IgD-negative memory B cell (primary cell): ENCODE data around the gene SCML2. TPM values are rescaled to one million over a fixed set of nuclear protein-coding genes. Genes with fewer than 3 reads are reported as not detected.
"Not testable (repeated sequence)": the region's sequence is repeated elsewhere in the genome, so short reads cannot be mapped to it uniquely, and the experiment has no call there.

Source experiments
- H3K27ac Mint-ChIP-seq, 3 donors: one replicate each; pipeline ENCODE4 v1.8.0; 2020 to 2022; ENCODE audit warnings: mild to moderate bottlenecking in 3 of 3, mixed read lengths in 3 of 3, moderate library complexity in 1 of 3
- H3K27me3 Mint-ChIP-seq: one replicate; pipeline ENCODE4 v1.8.0; 2021; ENCODE audit warnings: mixed read lengths
- H3K36me3 Mint-ChIP-seq: one replicate; pipeline ENCODE4 v1.8.0; 2020; ENCODE audit warnings: mild to moderate bottlenecking, mixed read lengths
- H3K4me1 Mint-ChIP-seq, 3 donors: one replicate each; pipeline ENCODE4 v1.8.0; 2020 to 2022; ENCODE audit warnings: mixed read lengths in 3 of 3, mild to moderate bottlenecking in 1 of 3
- H3K4me3 Mint-ChIP-seq, 4 donors: one replicate each; pipeline ENCODE4 v1.8.0; 2020 to 2022; ENCODE audit warnings: mild to moderate bottlenecking in 4 of 4, mixed read lengths in 4 of 4, moderate library complexity in 3 of 4
- H3K9me3 Mint-ChIP-seq, 3 donors: one replicate each; pipeline ENCODE4 v1.8.0; 2020 to 2021; ENCODE audit warnings: mixed read lengths in 3 of 3, mild to moderate bottlenecking in 1 of 3
- polyA plus RNA-seq: library from polyadenylated mRNA; unstranded; fragments of 300-500 nt; fragmentation: Illumina TruSeq; gene quantifications from one replicate; pipeline ENCODE4 v1.2.3, GENCODE V29; 2021

The SCML2 gene
- polyA plus RNA-seq, 1 donor from 2014 or later = 0.69 TPM

DNA sequence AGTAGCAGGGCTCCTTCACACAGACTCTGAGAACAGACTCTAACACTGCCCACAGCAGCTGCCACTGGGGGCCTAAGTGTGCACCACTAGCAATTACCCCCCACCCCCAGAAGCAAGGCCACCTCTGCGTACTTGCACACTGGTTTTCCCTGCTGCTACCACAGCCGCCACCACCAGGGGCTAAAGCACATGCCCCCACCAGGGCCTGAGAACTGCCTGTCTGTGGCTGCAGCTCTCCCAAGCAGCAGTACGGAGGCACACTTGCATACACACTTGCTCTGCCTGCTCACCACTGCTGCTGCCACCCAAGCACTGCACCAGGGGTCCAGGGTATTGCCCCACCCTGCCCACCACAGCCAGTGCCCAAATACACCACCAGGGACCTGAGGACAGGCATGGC is 59.6 kb downstream of the SCML2 start:
- no peak overlapping the region for H3K4me3 Mint-ChIP-seq
- peaks cover 0 to 12% (median 8%) of the 10 kb centered on the region in 3 donors for H3K9me3 Mint-ChIP-seq
- no peak overlapping the region for H3K27ac Mint-ChIP-seq
- no peaks in the 10 kb centered on the region for H3K4me1 Mint-ChIP-seq
- H3K27me3 Mint-ChIP-seq = no peaks in the 10 kb centered on the region
- H3K36me3 Mint-ChIP-seq = no peaks in the 10 kb centered on the region

DNA sequence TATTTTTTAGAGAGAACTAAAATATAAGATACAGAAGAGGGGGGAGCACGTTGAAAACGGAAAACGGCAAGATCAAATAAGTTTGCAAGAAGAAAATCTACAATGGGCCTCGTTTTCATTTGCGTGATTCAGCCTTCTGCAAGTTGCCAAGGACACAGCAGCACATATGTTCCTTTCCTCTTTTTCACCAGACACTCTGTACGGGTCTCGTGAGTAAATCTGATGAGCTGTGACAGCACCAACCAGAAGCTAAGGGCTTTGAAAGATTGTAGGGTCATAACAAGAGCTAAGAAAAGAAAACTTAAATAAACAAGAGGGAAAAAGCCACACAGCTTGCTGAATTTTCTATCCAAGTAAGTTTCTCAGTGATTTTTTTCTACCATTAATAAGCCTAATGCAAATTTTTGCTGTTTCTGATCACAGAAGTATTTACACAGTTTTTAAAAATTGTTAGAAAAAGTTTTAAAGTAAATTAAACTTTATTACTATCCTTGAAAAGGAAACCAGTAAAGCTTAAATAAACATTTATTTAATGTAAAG is 63.4 kb downstream of the SCML2 start:
- Mint-ChIP-seq H3K36me3 (no peaks in the 10 kb centered on the region), H3K27ac (no peak overlapping the region), H3K27me3 (no peaks in the 10 kb centered on the region), H3K4me3 (no peak overlapping the region), H3K9me3 (peaks cover 0 to 6% (median 0%) of the 10 kb centered on the region in 3 donors), H3K4me1 (no peaks in the 10 kb centered on the region)

DNA sequence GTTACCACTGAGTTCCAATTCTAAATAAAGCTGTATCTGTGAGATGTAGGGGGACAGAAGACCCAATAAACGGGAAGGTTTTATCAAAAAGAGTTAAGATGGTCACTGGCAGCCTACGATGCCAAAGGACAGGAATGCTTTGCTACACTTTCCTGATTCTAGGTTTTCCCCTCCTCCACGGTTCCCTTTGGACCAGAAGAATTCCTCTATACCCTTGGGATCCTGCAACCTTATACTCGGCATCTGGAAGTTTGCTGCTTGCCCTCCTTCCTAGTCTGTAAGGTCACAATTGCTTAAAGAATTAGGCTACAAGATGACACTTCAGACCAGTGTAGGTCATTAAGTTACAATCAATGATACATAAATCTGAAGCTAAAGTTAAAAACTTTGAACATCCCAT is 64.3 kb downstream of the SCML2 start:
- no peaks in the 10 kb centered on the region for H3K27me3 Mint-ChIP-seq
- no peak overlapping the region for H3K27ac Mint-ChIP-seq
- H3K4me3 Mint-ChIP-seq = no peak overlapping the region
- H3K4me1 Mint-ChIP-seq = no peaks in the 10 kb centered on the region
- no peaks in the 10 kb centered on the region for H3K36me3 Mint-ChIP-seq
- peaks cover 0 to under 1% (median 0%) of the 10 kb centered on the region in 3 donors for H3K9me3 Mint-ChIP-seq

DNA sequence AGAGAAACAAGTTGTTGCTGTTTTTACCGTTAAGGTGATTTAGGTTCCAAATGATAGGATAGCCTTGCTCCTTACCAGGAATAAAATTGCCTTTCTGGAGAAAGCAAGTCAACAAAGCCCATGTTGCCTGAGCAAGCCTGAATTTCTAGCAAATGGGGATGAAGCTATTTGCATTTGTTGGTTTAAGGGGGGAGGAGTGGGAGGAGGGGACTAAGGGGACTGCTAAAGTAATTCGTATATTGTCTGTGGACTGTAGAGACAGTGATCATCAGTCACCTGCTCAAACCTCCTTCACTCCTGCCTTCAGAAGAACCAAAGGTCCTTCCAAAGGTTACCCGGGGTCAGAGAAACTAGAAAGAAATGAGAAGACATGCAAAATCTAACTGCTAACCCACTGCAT is 65.8 kb downstream of the SCML2 start:
- H3K4me3 Mint-ChIP-seq = no peak overlapping the region
- no peaks in the 10 kb centered on the region for H3K36me3 Mint-ChIP-seq
- H3K4me1 Mint-ChIP-seq = no peaks in the 10 kb centered on the region
- H3K27me3 Mint-ChIP-seq = no peaks in the 10 kb centered on the region
- H3K9me3 Mint-ChIP-seq = no peaks in the 10 kb centered on the region
- H3K27ac Mint-ChIP-seq = no peak overlapping the region

DNA sequence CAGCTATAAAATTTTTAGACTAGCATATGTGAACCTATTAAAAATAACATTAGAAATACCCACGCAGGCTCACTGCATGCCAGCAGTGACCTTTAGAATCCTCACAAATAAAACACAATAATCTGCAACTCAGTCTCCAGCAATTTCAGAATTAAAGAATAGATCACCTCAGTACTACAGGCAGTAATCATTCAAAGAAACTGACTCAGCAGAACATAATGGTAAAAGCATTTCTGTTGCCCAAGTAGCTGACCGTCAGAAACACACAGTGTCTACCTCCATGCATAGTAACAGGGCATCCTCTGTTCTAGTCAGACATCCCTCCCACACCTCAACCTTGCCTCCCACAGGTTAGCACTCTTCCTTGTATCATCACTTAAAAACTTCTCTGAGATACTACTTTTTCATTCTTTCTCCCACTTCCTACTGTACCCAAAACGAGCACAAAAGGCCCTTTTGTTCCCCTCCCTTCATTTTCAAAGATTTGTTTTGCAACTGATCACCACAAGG is 68.1 kb downstream of the SCML2 start:
- no peaks in the 10 kb centered on the region for H3K27me3 Mint-ChIP-seq
- peaks cover 2 to 5% (median 3%) of the 10 kb centered on the region in 3 donors for H3K9me3 Mint-ChIP-seq
- no peak overlapping the region for H3K27ac Mint-ChIP-seq
- H3K4me1 Mint-ChIP-seq = no peaks in the 10 kb centered on the region
- no peaks in the 10 kb centered on the region for H3K36me3 Mint-ChIP-seq
- no peak overlapping the region for H3K4me3 Mint-ChIP-seq

DNA sequence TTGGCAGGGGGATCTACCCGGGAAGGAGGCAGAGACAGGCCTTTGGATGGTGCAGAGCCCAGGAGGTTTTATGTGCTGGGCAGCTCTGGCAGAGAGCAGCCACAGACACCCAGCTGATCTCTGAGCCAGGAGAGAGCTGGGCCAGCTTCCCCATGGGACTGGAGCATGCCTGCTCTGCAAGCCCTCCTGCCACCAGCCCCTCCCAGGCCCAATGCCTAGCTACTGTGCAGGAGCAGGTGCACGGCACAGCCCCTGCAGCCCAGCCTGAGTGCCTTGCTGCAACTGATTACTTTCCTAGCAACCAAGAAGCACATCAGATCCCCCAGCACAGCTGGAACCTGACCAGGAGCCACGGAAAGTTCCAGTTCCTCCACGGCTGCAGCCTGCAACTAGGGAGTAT is 76.0 kb downstream of the SCML2 start:
- no peaks in the 10 kb centered on the region for H3K4me1 Mint-ChIP-seq
- no peaks in the 10 kb centered on the region for H3K36me3 Mint-ChIP-seq
- peaks cover 3 to 14% (median 7%) of the 10 kb centered on the region in 3 donors for H3K9me3 Mint-ChIP-seq
- H3K4me3 Mint-ChIP-seq = no peak overlapping the region
- no peak overlapping the region for H3K27ac Mint-ChIP-seq
- peaks cover 1% of the 10 kb centered on the region for H3K27me3 Mint-ChIP-seq

DNA sequence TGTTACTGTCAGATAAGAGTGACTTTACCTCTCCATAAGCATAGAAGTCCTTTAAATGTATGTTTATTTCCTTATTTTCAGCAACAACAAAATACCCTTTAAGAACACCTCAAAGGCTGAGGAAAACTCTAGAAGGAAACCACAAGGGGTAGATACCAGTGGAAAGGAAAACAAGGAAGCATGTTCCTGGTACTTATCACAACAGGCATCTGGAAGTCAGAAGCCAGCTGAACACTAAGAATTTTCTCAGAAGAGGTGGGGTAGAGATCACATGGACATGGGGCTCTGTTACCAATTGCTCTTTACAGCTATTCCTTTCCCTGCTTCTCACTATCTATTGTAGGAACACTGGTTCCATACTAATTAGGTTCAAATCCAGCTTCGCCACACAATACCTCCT is 82.3 kb downstream of the SCML2 start:
- Mint-ChIP-seq H3K27ac (no peak overlapping the region), H3K4me1 (no peaks in the 10 kb centered on the region), H3K27me3 (peaks cover 3% of the 10 kb centered on the region), H3K9me3 (peaks cover 0 to 4% (median 2%) of the 10 kb centered on the region in 3 donors), H3K4me3 (no peak overlapping the region), H3K36me3 (peaks cover under 1% of the 10 kb centered on the region)

DNA sequence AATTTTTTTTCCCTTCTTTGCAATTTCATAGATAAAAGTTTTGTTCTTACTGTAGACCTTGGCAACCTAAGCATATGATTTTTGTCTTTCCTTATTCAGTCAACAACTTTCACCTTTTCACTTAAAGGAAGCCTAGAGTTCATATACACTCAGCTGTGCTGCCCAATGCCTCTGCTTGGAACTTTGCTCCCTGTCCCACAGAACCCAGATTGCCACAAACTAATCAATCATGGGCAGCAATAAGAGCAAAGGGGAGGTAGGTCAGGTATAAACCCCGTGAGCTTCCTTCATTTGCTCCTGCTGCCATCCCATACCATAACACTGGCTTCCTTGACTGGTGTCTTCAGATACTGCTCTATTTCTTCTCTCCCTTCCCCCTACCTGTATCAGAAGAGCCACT is 82.8 kb downstream of the SCML2 start:
- Mint-ChIP-seq H3K36me3 (peaks cover 2% of the 10 kb centered on the region), H3K9me3 (peaks cover 0 to 4% (median 2%) of the 10 kb centered on the region in 3 donors), H3K4me3 (no peak overlapping the region), H3K4me1 (no peaks in the 10 kb centered on the region), H3K27me3 (peaks cover 3% of the 10 kb centered on the region), H3K27ac (no peak overlapping the region)

DNA sequence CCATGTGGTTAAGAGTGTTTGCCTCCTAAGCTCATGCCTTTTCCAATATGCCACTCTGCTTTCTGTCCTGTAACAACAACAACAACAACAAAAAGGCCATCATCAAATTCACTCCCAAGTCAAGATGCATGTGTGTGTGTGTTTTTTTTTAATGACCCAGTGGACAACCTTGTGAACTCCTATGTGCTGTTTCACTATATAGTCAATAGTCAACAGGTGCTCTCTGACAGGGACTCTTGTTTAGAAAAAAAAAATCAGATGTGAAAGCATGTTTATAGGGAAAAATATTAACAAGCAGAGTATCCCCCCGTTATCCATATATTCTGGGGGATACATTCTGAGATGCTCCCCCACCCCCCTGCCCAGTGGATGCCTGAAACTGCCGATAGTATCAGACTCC is 83.2 kb downstream of the SCML2 start:
- Mint-ChIP-seq H3K27me3 (peaks cover 3% of the 10 kb centered on the region), H3K27ac (no peak overlapping the region), H3K4me1 (no peaks in the 10 kb centered on the region), H3K9me3 (peaks cover 0 to 4% (median 2%) of the 10 kb centered on the region in 3 donors), H3K4me3 (no peak overlapping the region), H3K36me3 (peaks cover 2% of the 10 kb centered on the region)

DNA sequence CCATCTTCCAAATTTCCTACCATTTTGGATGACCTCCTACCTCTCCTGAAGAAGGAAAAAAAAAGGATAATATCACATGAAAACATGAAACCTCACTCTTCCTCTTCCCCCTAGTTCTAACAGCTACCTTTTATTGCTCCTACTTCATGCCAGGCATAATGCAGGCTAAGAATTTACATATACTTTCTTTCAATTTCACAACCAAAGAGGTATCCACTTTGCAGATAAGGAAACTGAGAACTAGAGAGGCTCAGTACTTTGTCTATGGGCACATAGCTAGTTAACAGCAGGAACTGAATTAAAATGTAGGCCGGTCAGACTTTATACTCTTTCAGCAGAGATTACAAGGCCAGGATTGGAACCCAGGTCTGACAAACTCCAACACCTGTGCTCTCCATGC is 99.4 kb downstream of the SCML2 start:
- peaks cover 2% of the 10 kb centered on the region for H3K36me3 Mint-ChIP-seq

DNA sequence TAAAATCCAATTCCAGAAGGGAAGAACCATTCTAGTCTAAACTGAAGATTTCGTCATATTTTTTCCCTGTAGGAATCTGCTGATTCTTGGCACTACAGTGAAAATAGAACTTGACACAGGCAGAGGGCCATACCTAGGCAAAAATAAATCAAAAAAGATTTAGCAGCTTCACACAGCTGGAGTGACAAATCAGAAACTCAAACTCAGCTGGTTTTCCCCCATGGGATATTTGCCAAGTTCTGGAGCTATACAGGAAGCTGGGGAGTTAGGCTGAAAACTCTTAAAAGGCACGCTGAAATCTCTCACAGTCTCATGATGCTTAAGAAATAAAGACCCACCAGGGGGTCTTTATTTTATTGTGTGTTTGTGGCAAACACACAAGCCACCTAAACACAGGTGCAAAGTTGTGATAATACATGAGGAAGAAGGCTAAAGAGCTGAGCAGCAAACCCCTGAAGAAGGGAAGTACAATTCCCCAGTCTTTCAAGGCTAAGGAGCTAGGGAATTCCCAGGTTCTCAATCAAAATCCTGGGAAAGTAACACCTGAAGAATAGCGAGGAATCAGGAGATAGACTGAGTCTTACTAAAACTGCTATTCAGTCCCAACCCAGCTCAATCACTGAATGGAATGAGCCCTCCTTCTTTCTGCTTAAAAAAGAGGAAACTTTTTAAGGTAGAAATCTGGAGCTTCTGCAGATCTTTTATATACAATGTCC is 101.7 kb downstream of the SCML2 start:
- H3K4me3 Mint-ChIP-seq = no peak overlapping the region
- peaks cover 2% of the 10 kb centered on the region for H3K36me3 Mint-ChIP-seq
- H3K27me3 Mint-ChIP-seq = no peaks in the 10 kb centered on the region
- H3K27ac Mint-ChIP-seq = no peak overlapping the region
- no peaks in the 10 kb centered on the region for H3K9me3 Mint-ChIP-seq
- no peaks in the 10 kb centered on the region for H3K4me1 Mint-ChIP-seq

More for the DNA sequence above, 99.4 kb downstream of the SCML2 start:
- Mint-ChIP-seq H3K4me1 (no peaks in the 10 kb centered on the region), H3K4me3 (no peak overlapping the region), H3K9me3 (no peaks in the 10 kb centered on the region), H3K27ac (peak overlapping the region in 1 of 3 donors; percentile 84), H3K27me3 (no peaks in the 10 kb centered on the region)

DNA sequence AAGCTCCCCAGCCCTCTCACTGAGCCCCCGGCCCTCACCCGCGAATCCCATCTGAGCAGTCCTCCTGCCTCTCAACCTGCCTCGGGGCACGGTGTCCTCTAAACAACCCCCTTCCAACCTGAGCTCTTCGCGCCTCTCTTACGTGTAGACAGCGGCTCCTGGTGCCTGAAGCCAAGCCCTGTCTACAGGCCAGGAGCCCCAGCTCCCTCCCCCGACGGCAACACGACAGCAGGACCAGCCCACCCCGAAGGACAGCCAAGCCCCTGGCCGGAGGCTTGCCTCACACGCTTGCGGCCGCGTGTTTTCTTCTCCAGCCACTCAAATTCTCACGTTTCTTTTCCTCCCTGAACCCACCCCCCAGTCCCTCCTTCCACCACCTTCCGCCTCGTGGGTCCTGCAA is 124.8 kb downstream of the SCML2 start:
- H3K4me3 Mint-ChIP-seq, H3K36me3 Mint-ChIP-seq, H3K9me3 Mint-ChIP-seq, H3K27ac Mint-ChIP-seq, H3K4me1 Mint-ChIP-seq, H3K27me3 Mint-ChIP-seq: not testable (repeated sequence)

DNA sequence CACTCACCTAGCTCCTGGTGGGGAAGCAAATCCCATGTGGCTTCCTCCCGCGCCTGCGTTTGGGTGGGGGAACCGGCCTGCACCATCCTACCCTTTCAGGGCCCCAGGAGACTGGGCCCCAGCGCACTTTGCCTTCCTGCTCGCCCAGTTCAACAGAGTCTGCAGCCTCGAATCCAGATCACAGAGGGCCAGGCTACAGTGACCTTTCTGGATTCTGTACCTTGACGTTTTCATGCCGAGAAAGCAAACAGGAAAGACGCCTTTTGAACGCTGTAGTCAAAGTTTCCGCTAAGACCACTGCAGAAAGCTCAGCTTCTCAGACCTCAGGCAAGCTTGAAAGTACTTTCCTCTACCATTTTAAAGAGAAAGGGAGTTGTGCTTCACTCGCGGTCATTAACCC is 126.4 kb downstream of the SCML2 start:
- H3K4me3 Mint-ChIP-seq = no peak overlapping the region
- H3K9me3 Mint-ChIP-seq = peaks cover 0 to 2% (median 2%) of the 10 kb centered on the region in 3 donors
- no peaks in the 10 kb centered on the region for H3K27me3 Mint-ChIP-seq
- H3K36me3 Mint-ChIP-seq = peaks cover 2% of the 10 kb centered on the region
- H3K4me1 Mint-ChIP-seq = no peaks in the 10 kb centered on the region
- no peak overlapping the region for H3K27ac Mint-ChIP-seq

DNA sequence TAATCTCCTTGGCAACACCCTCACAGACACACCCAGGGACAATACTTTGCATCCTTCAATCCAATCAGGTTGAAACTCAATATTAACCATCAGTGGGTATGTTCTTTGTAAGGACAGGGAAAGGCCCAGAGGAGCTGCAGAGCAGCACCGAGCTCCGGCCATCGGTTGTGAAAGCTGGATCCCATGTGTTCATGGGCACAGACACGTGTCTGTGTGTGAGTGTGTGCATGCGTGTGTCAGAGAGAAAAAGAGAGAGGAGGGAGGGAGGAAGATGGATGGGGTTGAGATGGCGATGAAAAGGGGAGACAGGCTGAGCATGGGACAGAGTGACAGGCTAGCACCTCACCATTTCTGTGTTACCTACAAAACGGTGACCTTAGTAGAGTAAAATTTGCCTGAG is 127.0 kb downstream of the SCML2 start:
- H3K27ac Mint-ChIP-seq = no peak overlapping the region
- peaks cover 2% of the 10 kb centered on the region for H3K36me3 Mint-ChIP-seq
- H3K9me3 Mint-ChIP-seq = peaks cover 0 to 2% (median 2%) of the 10 kb centered on the region in 3 donors
- H3K4me1 Mint-ChIP-seq = no peaks in the 10 kb centered on the region
- H3K27me3 Mint-ChIP-seq = no peaks in the 10 kb centered on the region
- H3K4me3 Mint-ChIP-seq = no peak overlapping the region

DNA sequence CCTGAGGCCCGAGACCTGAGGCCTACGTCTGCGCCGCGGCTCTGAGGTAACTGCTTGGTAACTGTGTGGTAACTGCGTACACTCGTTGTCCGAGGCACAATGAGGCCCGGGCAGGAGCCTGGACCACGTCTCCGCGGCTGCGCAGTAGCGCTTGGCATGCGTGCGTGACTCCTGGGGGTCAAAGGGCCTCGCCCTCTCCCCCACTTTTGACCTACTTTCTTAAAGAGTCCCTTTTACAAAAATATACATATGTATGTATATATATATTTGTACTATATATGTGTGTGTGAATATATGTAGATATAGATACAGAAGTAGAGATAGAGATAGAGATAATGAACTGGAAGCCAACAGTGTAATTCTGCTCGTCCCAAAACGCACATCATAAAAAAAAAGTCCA is 133.7 kb downstream of the SCML2 start, which contains the start of gene BEND2:
Gene BEND2 (minus strand): TSS at position 101 of the 400 bp plus-strand sequence. CDS start 136 bp downstream, outside the sequence.
- no peaks in the 10 kb centered on the region for H3K27me3 Mint-ChIP-seq
- H3K36me3 Mint-ChIP-seq = peaks cover 4% of the 10 kb centered on the region
- H3K9me3 Mint-ChIP-seq = peaks cover 2 to 6% (median 2%) of the 10 kb centered on the region in 3 donors
- H3K4me1 Mint-ChIP-seq = no peaks in the 10 kb centered on the region
- H3K27ac Mint-ChIP-seq = no peak within 1 kb of the TSS
- peak within 1 kb of the TSS in 2 of 4 donors; percentile 45 to 51 for H3K4me3 Mint-ChIP-seq

DNA sequence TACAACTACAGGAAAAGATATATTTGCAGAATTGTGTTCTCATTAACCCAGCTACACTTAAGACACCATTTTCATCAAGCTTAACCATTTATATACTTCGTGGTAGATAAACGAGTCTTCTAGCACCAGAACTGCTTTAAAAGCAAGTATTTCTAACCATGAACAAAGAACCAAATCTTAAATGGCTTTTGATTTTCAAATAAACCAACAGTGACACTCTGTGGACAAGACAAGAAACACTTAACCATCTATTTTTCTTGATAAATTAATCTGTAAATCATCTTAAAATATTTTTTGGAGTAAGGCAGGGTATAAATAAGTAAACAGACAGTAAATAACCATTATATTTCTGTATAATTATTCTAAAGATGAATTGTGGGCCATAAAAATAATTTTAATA is 144.0 kb downstream of the SCML2 start:
- Mint-ChIP-seq H3K4me3 (no peak overlapping the region), H3K36me3 (no peaks in the 10 kb centered on the region), H3K4me1 (no peaks in the 10 kb centered on the region), H3K9me3 (peaks cover 0 to 3% (median 0%) of the 10 kb centered on the region in 3 donors), H3K27me3 (no peaks in the 10 kb centered on the region), H3K27ac (no peak overlapping the region)
